Vagina (tissue), 2 donors: ENCODE results near the gene FIBCD1.

Experiments
- POLR2A ChIP-seq, 2 donors: fragments of 450-650 bp; IDR thresholded peaks; one replicate each; pipeline ENCODE4 v1.6.1; 2017; ENCODE audit warnings: antibody characterized with exemption in 2 of 2, mild to moderate bottlenecking in 2 of 2, moderate library complexity in 2 of 2
- POLR2AphosphoS5 ChIP-seq, 2 donors: sonication (generic); formaldehyde crosslinking; IDR thresholded peaks; one replicate each; pipeline ENCODE4 v1.9.0; 2017; ENCODE audit warnings: antibody characterized with exemption in 2 of 2, mild to moderate bottlenecking in 2 of 2, low read depth in 1 of 2; ENCODE audit not compliant: insufficient read depth in 1 of 2
- TF ChIP-seq, protein P1 (sequence below), 3 experiments: fragments of 450-650 bp in 2 of 3; fragments of 200-600 bp in 1 of 3; sonication (generic) in 1 of 3; IDR thresholded peaks; one replicate each; pipeline ENCODE4 v1.5.1; 2017 to 2019; ENCODE audit warnings: antibody characterized with exemption in 3 of 3, mild to moderate bottlenecking in 2 of 3, moderate library complexity in 2 of 3

DNA sequence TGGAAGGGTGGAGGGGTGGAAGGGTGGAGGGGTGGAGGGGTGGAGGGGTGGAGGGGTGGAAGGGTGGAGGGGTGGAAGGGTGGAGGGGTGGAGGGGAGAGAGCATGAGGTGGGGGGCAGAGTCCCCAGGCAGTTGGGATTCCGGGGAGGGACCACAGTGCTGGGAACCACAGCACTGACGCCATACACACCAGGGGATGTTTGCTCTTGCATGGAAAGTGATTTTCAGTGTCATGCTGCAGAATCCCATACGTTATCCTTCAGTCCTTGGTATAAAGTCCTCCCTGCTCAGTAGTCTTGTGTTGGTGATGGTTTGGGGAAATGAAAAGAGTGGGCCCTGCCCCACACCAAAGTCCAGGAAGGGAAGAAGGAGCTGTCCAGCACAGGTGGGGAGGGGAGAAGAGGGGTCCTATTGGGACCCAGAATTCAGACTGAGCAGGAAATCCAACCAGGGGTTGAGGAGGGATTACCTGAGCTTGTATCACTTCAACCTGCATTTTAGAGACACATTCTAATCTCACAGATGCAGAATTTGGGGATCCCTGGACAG, 5.5 kb upstream of the FIBCD1 start:
- TF ChIP-seq POLR2AphosphoS5 (IDR thresholded peaks at IDR 0.05; ENCODE audit: insufficient read depth in 1 of 2, low read depth in 1 of 2) (no peak), POLR2A (IDR thresholded peaks at IDR 0.05) (no peak)
- TF ChIP-seq, protein P1, sequence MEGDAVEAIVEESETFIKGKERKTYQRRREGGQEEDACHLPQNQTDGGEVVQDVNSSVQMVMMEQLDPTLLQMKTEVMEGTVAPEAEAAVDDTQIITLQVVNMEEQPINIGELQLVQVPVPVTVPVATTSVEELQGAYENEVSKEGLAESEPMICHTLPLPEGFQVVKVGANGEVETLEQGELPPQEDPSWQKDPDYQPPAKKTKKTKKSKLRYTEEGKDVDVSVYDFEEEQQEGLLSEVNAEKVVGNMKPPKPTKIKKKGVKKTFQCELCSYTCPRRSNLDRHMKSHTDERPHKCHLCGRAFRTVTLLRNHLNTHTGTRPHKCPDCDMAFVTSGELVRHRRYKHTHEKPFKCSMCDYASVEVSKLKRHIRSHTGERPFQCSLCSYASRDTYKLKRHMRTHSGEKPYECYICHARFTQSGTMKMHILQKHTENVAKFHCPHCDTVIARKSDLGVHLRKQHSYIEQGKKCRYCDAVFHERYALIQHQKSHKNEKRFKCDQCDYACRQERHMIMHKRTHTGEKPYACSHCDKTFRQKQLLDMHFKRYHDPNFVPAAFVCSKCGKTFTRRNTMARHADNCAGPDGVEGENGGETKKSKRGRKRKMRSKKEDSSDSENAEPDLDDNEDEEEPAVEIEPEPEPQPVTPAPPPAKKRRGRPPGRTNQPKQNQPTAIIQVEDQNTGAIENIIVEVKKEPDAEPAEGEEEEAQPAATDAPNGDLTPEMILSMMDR (IDR thresholded peaks at IDR 0.05), result no peak
